HG02588 (cell line): Measurements from ENCODE around the gene ELF2.
"Not testable (repeated sequence)": the region's sequence is repeated elsewhere in the genome, so short reads cannot be mapped to it uniquely, and the experiment has no call there.

Source experiments
- ATAC-seq: cut with Tn5 transposase; IDR thresholded peaks from one replicate; pipeline ENCODE4 v1.9.1; 2021; ENCODE audit warnings: mild to moderate bottlenecking, moderate library complexity; ENCODE audit not compliant: unreplicated experiment

Gene ELF2

GRCh38 chr4:139082750-139083606 is 94.0 kb downstream of the ELF2 start:
- ATAC-seq: peak; percentile 84

GRCh38 chr4:139078926-139079325 is 98.1 kb downstream of the ELF2 start:
- no peak for ATAC-seq

- ATAC-seq: no peak
Measured at GRCh38 chr4:139077567-139078355, 99.3 kb downstream of the ELF2 start.

DNA sequence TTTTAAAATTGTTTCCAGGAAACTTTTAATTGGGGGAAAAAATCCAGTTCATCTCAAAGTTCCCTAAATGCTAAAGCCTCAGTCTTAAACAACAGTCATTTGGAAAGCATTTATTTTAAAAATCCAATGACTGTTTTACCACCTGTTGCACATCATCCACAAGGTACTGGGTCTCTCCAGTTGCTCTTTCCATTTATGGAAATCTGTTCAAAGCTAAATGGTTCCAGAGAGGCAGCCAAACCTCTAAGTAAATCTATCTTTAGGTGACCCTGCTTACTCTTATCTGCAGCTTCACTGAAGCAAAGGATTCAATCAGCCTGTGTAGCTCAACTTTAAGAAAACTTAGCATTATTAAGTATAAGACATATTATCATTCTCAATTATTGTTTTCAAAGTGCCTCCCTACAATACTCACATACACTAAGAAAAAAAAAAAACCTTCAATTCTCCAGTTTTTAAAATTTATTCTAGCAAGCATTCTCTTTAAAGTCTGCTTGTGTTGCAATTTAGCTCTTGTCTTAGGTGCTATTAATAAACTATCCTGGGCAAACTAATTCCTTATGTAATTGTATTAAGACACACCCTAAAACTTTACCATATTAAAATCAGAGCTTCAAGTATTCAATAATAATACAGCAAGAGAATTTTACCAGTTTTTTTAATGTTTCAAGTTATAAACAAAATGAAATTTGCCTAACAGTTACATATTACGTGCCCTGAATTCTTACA is 100.8 kb downstream of the ELF2 start:
- no peak for ATAC-seq

- ATAC-seq: no peak
Measured at GRCh38 chr4:139060591-139060990, 116.4 kb downstream of the ELF2 start.

DNA sequence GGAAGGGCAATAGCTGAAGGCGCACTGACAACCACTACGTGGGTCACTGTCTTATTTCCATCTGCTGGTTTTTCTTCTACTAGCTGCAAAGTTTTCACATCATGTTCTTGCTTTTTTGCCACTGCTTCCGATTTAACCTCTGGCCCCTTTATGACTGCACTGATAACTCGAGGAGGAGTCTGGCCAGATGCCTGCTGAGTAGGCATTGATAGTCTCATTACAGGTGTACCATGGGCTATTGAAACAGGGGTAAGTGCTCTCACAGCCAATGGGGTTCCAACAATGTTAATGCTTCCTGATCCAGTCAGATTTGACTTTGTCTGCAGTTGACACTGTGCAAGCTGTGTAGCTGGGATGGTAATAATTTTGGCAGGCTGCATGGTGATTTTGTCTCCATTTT is 118.0 kb downstream of the ELF2 start:
- ATAC-seq: not testable (repeated sequence)

DNA sequence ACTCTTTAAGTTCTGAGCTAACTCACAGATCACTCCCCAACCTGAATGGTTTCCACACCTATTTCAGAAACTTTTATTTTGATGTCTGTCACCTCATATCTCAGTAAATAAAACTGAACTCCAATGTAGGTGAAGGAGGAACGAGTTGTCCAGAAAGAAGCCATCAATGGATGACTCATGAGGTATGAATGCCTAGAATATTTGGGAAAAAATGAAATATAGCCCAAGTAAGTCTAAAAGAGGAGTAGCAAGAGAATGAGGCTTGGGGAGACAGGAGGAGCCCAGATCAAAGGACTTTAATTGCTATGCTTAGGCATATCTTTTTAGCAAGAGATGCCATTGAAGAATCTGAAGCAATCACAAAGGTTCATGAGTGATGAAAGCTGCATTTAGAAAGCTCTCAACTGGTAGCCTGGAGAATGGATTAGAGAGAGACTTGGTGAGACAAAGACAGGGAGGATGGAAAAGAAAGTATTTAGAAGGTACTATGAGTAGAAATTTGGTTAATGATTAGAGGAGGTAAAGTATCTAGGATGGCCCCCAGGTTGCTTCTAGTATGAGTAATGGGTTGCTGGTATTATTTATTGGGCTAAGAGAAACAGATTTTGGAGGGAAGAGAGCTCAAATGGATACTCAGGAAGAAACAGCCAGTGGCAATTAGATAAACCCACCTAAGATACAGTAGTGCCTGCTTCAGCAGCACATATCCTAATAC is 122.1 kb downstream of the ELF2 start:
- ATAC-seq: no peak

DNA sequence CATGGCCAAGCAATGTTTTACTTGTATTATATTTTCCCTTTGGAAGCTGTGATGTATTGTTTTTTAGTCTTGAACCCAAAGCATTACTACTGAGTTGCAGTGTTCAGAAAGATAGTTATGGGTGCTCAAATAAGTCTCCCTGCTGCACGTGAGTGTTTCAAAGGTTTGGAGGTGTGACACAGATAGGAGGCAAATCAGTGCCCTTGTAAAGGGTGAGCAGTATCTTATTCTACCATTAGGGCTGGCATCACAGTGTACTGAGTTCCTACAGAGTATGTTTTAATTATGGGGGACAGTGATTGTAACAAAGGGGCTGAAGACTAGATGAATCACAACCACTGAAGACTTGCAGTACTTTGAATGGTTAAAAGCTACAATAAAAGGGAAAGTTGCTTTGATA is 123.1 kb downstream of the ELF2 start:
- ATAC-seq: no peak

- ATAC-seq: no peak
Measured at GRCh38 chr4:139050446-139050845, 126.6 kb downstream of the ELF2 start.

DNA sequence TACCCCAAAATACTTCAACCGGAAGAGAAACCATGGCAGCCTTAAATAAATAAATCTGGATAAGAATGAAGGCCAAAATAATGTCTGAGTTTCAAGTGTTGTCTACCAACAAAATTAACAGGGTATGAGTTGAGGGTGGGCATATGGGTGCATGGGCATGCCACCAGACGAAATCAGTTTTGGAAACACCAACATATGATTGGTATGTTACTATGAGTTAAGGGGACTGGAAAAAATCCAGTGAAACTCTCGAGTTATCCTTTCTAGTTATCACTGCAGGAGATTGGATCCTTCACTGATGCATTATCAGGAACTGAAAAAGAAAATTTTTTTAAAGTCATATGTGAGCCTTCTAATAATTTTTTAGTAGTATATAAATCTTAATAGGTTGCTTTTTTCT is 129.0 kb downstream of the ELF2 start:
- ATAC-seq: no peak

DNA sequence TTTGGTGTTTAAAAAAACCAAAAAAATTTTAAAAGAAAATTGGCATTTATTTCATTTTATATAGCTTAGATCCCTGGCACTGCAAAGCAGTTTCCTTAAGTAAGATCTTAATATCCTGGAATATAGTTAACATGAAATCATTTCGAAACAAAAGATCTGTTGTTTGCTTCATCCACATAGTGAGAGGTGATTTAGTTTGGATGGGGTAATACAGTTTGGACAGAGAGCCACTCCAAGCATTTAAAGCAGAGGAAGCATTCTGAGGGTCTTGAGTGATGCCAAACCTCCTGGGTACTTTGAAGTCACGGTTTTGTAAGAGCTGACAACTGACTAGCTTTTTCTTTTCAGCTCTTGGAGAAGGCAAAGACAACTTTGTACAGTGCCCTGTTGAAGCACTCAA is 132.7 kb downstream of the ELF2 start:
- ATAC-seq: no peak

GRCh38 chr4:139042981-139043460 is 134.0 kb downstream of the ELF2 start:
- no peak for ATAC-seq

- no peak for ATAC-seq
Measured at GRCh38 chr4:139038874-139039443, 138.1 kb downstream of the ELF2 start.

- no peak for ATAC-seq
Measured at GRCh38 chr4:139036885-139037284, 140.1 kb downstream of the ELF2 start.

DNA sequence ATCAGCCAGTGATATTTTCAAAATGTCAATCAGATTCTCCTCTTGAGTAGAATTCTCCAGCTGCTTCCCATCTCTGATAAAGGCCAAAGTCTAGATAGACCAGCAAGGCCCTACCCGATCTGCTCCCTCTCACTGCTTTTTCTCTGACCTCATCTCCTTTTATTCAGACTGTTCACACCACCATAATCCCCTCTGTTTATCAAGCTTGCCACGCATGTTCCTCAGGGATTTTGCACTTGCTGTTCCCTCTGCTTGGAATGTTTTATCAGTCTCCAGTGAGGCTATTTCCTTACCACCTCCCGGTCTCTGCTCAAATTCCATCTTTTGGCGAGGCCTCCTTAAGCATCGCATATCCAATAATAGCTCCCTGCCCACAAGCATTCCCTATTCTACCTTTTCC is 141.4 kb downstream of the ELF2 start:
- ATAC-seq: no peak

GRCh38 chr4:139030614-139031235 is 146.3 kb downstream of the ELF2 start:
- ATAC-seq: peak; percentile 72

DNA sequence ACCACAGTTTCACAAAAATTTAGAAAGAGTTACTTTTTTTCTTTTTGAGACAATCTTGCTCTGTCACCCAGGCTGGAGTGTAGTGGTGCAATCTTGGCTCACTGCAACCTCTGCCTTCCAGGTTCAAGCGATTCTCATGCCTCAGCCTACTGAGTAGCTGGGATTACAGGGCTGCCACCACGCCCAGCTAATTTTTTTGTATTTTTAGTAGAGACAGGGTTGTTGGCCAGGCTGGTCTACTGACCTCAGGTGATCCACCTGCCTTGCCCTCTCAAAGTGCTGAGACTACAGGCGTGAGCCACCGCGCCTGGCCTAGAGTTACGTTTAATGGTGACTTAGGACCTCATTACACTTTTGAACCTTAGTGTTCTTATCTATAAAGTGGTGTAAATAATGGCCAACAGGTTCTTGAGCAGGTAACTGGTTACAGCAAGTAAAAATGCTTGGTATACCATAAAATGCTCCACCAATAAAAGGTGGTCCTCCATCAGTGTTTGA is 147.1 kb downstream of the ELF2 start:
- ATAC-seq: not testable (repeated sequence)

GRCh38 chr4:139028191-139028661 is 148.8 kb downstream of the ELF2 start:
- no peak for ATAC-seq

DNA sequence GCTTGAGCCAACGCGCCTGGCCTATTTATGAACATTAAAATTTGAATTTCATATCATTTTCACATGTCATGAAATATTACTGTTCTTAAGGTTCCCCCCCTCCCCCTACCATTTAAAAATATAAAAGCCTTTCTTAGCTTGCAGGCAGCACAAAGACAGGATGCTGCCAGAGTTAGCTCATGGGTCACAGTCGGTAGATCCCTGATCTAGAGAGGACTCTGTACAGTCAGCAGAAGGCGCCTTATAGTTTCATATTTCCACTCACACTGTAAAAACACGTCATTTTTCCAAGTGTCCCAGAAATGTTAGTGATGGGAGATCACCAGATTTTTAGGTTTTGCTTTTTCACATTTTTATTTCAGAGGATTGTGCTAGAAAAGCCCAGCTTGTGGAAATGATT is 149.2 kb downstream of the ELF2 start:
- no peak for ATAC-seq

DNA sequence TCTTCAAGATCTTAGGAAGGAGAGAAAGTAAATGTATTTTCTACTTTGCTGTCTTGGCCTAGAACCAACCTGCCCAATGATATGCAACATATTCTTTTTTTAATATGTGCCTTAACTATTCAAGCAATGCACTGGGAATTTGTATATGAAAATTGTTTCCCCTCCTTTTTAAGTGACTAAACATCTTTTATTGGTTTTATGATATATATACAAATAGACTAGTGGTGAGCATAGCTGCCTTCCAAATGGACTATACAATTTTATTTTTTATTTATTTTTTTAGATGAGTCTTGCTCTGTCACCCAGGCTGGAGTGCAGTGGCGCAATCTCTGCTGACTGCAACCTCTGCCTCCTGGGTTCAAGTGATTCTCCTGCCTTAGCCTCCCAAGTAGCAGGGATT is 151.2 kb downstream of the ELF2 start:
- no peak for ATAC-seq
